ENCODE measurements around the gene IRF2BPL. TPM values are rescaled to one million over a fixed set of nuclear protein-coding genes. Genes with fewer than 3 reads are reported as not detected.

IRF2BPL gene
- total RNA-seq, 1 experiment from 2014 or later, result 74.6 TPM

GRCh38 chr14:77036484-77037214, 8.1 kb upstream of the IRF2BPL start:
- Histone ChIP-seq H3K4me3 (replicated peaks in 1 of 2; ENCODE audit: low read depth in 1 of 2, low read length in 2 of 2) (no peak overlapping the region), H2AFZ (ENCODE audit: low read depth, low read length, poor library complexity, severe bottlenecking) (no peak overlapping the region), H3K9me2 (ENCODE audit: insufficient read depth) (no peaks in the 10 kb centered on the region), H3K79me2 (ENCODE audit: insufficient read depth, low read length) (no peaks in the 10 kb centered on the region), H3K4me2 (ENCODE audit: low read length) (no peak overlapping the region), H3K9me3 (ENCODE audit: control insufficient read depth in 1 of 2, insufficient read depth in 1 of 2, low read depth in 1 of 2, low read length in 2 of 2) (no peaks in the 10 kb centered on the region), H3K36me3 (ENCODE audit: control insufficient read depth in 1 of 2, insufficient read depth in 2 of 2, low read length in 2 of 2) (no peaks in the 10 kb centered on the region), H3K27ac (ENCODE audit: low read depth, low read length) (no peak overlapping the region), H3K9ac (ENCODE audit: low read length) (no peak overlapping the region), H3K4me1 (ENCODE audit: control insufficient read depth in 1 of 2, insufficient read depth in 2 of 2, low read length in 2 of 2) (peaks cover 64 to 68% of the 10 kb centered on the region in 2 experiments), H3K27me3 (ENCODE audit: insufficient read depth, low read length) (no peaks in the 10 kb centered on the region), H4K20me1 (ENCODE audit: insufficient read depth) (no peaks in the 10 kb centered on the region)
- CTCF ChIA-PET, result interaction anchor here (0.8 to 1.5 kb wide), 2 partner anchors 8 to 16 kb away, joined by 3 to 5 read pairs; no protein-coding TSS in a partner anchor
- no peak for DNase-seq (ENCODE audit: low read depth, low spot score)
- TF ChIP-seq FOSL1 (IDR thresholded peaks at IDR 0.05; ENCODE audit: low read depth), result no peak
- no peak for TF ChIP-seq JUND (IDR thresholded peaks at IDR 0.05)
- TF ChIP-seq, protein P1, sequence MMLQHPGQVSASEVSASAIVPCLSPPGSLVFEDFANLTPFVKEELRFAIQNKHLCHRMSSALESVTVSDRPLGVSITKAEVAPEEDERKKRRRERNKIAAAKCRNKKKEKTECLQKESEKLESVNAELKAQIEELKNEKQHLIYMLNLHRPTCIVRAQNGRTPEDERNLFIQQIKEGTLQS (IDR thresholded peaks at IDR 0.05), result no peak
- intact Hi-C loops (cut with micrococcal nuclease), result no loop called here
- POLR2A ChIA-PET, result interaction anchor here (0.9 to 1.8 kb wide), 3 partner anchors 8 to 118 kb away, joined by 3 to 4 read pairs (median 3); no protein-coding TSS in a partner anchor
- BruUV-seq (replicated peaks), result no TSS peak
- RAD21 ChIA-PET (ENCODE audit: low non-redundant PET in 1 of 2, low total read pairs in 2 of 2, uncharacterized antibody in 2 of 2, unreplicated experiment in 2 of 2), result no interaction called here
- ATAC-seq, result no peak

DNA sequence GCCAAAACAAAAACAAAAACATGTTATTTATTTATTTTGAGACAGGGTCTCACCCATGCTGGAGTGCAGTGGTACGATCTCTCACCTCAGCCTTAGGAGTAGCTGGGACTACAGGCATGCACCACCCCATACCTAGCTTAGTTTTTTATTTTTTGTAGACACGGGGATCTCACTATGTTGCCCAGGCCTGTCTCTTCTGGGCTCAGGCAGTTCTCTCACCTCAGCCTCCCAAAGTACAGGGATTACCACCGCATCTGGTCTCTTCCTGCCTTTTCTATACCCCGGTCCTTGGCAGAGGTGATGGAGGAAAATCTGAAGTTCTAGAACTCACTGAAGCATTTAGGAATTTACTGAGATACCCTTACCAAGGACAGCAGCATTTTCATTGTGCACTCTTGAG, 6.8 kb upstream of the IRF2BPL start:
- no TSS peak for BruUV-seq (replicated peaks)
- Histone ChIP-seq H2AFZ (ENCODE audit: low read depth, low read length, poor library complexity, severe bottlenecking) (no peak overlapping the region), H3K79me2 (ENCODE audit: insufficient read depth, low read length) (no peaks in the 10 kb centered on the region), H3K4me3 (replicated peaks in 1 of 2; ENCODE audit: low read depth in 1 of 2, low read length in 2 of 2) (no peak overlapping the region), H3K27ac (ENCODE audit: low read depth, low read length) (no peak overlapping the region), H3K4me1 (ENCODE audit: control insufficient read depth in 1 of 2, insufficient read depth in 2 of 2, low read length in 2 of 2) (peaks cover 57 to 64% of the 10 kb centered on the region in 2 experiments), H3K9ac (ENCODE audit: low read length) (no peak overlapping the region), H4K20me1 (ENCODE audit: insufficient read depth) (no peaks in the 10 kb centered on the region), H3K9me3 (ENCODE audit: control insufficient read depth in 1 of 2, insufficient read depth in 1 of 2, low read depth in 1 of 2, low read length in 2 of 2) (no peaks in the 10 kb centered on the region), H3K36me3 (ENCODE audit: control insufficient read depth in 1 of 2, insufficient read depth in 2 of 2, low read length in 2 of 2) (no peaks in the 10 kb centered on the region), H3K4me2 (ENCODE audit: low read length) (no peak overlapping the region), H3K27me3 (ENCODE audit: insufficient read depth, low read length) (no peaks in the 10 kb centered on the region), H3K9me2 (ENCODE audit: insufficient read depth) (no peaks in the 10 kb centered on the region)
- no peak for TF ChIP-seq SIN3A (IDR thresholded peaks at IDR 0.05; ENCODE audit: low read depth)
- TF ChIP-seq SP1 (IDR thresholded peaks at IDR 0.05; ENCODE audit: low read depth), result no peak
- POLR2A ChIA-PET, result interaction anchor here (1.8 kb wide), 1 partner anchor 116 kb away, joined by 4 read pairs; no protein-coding TSS in a partner anchor
- ATAC-seq, result no peak
- no peak for DNase-seq (ENCODE audit: low read depth, low spot score)
- RAD21 ChIA-PET (ENCODE audit: low non-redundant PET in 1 of 2, low total read pairs in 2 of 2, uncharacterized antibody in 2 of 2, unreplicated experiment in 2 of 2), result no interaction called here
- CTCF ChIA-PET, result no interaction called here
- intact Hi-C loops (cut with micrococcal nuclease), result no loop called here
